H1 (cell line): Measurements from ENCODE around the gene HLF. TPM values are rescaled to one million over a fixed set of nuclear protein-coding genes. Genes with fewer than 3 reads are reported as not detected.

Experiments used
- CTCF ChIA-PET: fragments of 300-600 bp; sonication (Branson Sonifier 250); formaldehyde crosslinking; loops from one replicate; lab custom pipeline; 2021; ENCODE audit not compliant: partially characterized antibody; lab: Charles Lee
- POLR2A ChIA-PET: fragments of 300-600 bp; sonication (Branson Sonifier 250); formaldehyde crosslinking; loops from one replicate; lab custom pipeline; 2021; ENCODE audit warnings: inconsistent platforms; ENCODE audit not compliant: partially characterized antibody; lab: Charles Lee
- DNase-seq, 2 experiments: peaks; one replicate each; pipeline versions ENCODE4 v3.0.0 to v3.0.0-alpha.2; 2010 to 2022; ENCODE audit warnings: low spot score in 2 of 2, low read depth in 1 of 2, mixed read lengths in 1 of 2
- FAIRE-seq: peaks from 2 replicates; lab custom pipeline; 2011; peaks lifted over from hg19 to GRCh38; lab: Jason Lieb, UNC
- H2AFZ ChIP-seq: 2 replicates; pipeline ENCODE4 v1.8.1; 2012; ENCODE audit warnings: low read length, inconsistent platforms
- H2AK5ac ChIP-seq: 2 replicates; pipeline ENCODE4 v1.6.1; 2013; ENCODE audit warnings: low read depth, low read length
- H2BK120ac ChIP-seq: replicated peaks from 2 replicates; pipeline ENCODE3; 2013; ENCODE audit warnings: low read depth, low read length, inconsistent platforms
- H2BK12ac ChIP-seq: 2 replicates; pipeline ENCODE4 v1.6.1; 2013; ENCODE audit warnings: low read depth, low read length
- H2BK15ac ChIP-seq: 2 replicates; pipeline ENCODE4 v1.6.1; 2013; ENCODE audit warnings: low read length
- H2BK20ac ChIP-seq: 2 replicates; pipeline ENCODE4 v1.6.1; 2013; ENCODE audit warnings: low read length
- H2BK5ac ChIP-seq: 2 replicates; pipeline ENCODE4 v1.6.1; 2013; ENCODE audit warnings: low read depth, low read length
- H3K14ac ChIP-seq: 2 replicates; pipeline ENCODE4 v1.6.1; 2013; ENCODE audit warnings: inconsistent platforms; ENCODE audit not compliant: insufficient read length
- H3K18ac ChIP-seq: 2 replicates; pipeline ENCODE4 v1.6.1; 2013; ENCODE audit warnings: low read length; ENCODE audit errors: extremely low read depth
- H3K23ac ChIP-seq: 2 replicates; pipeline ENCODE4 v1.6.1; 2013; ENCODE audit warnings: inconsistent platforms; ENCODE audit not compliant: insufficient read length
- H3K23me2 ChIP-seq: 2 replicates; pipeline ENCODE4 v1.6.1; 2013; ENCODE audit warnings: low read depth, low read length
- H3K27ac ChIP-seq: 2 replicates; pipeline ENCODE4 v1.6.1; 2011; ENCODE audit warnings: low read depth, low read length, inconsistent platforms
- H3K27me3 ChIP-seq, 4 experiments: replicated peaks in 1 of 4; 1 replicate in 1 of 4; 2 replicates in 3 of 4; pipeline versions ENCODE4 v1.6.1 to v1.8.1; 2011 to 2013; ENCODE audit warnings: low read length in 3 of 4, mild to moderate bottlenecking in 3 of 4, inconsistent platforms in 2 of 4, mixed read lengths in 2 of 4, moderate library complexity in 1 of 4; ENCODE audit not compliant: control insufficient read depth in 3 of 4, insufficient read depth in 3 of 4; ENCODE audit errors: extremely low read depth in 1 of 4
- H3K36me3 ChIP-seq, 4 experiments: 2 replicates each; pipeline versions ENCODE4 v1.6.1 to v1.8.1; 2011 to 2013; ENCODE audit warnings: mild to moderate bottlenecking in 4 of 4, low read length in 3 of 4, moderate library complexity in 2 of 4, control low read depth in 1 of 4, inconsistent platforms in 1 of 4; ENCODE audit not compliant: insufficient read depth in 4 of 4, control insufficient read depth in 2 of 4
- H3K4ac ChIP-seq: replicated peaks from 2 replicates; pipeline ENCODE3; 2013; ENCODE audit warnings: low read length, low read depth, mixed read lengths, inconsistent platforms; ENCODE audit not compliant: insufficient read length
- H3K4me1 ChIP-seq, 4 experiments: replicated peaks in 1 of 4; 1 replicate in 1 of 4; 2 replicates in 3 of 4; pipeline versions ENCODE4 v1.6.1 to v1.8.1; 2011 to 2013; ENCODE audit warnings: low read length in 3 of 4, inconsistent platforms in 2 of 4, mixed read lengths in 1 of 4; ENCODE audit not compliant: insufficient read depth in 4 of 4, control insufficient read depth in 3 of 4
- H3K4me2 ChIP-seq, 2 experiments: 2 replicates each; pipeline versions ENCODE4 v1.6.1 to v1.8.1; 2011 to 2013; ENCODE audit warnings: low read depth in 2 of 2, low read length in 2 of 2, control low read depth in 1 of 2, inconsistent platforms in 1 of 2, mild to moderate bottlenecking in 1 of 2; ENCODE audit not compliant: insufficient read depth in 1 of 2
- H3K4me3 ChIP-seq, 4 experiments: fragments of 200-600, 300-600 bp in 1 of 4; sonication (generic), shearing (Covaris generic), sonication (Bioruptor Twin) in 1 of 4; 2 replicates each; pipeline versions ENCODE4 v1.5.1 to v1.8.1; 2011 to 2016; ENCODE audit warnings: low read length in 4 of 4, low read depth in 3 of 4, control low read depth in 2 of 4, inconsistent platforms in 2 of 4, mild to moderate bottlenecking in 2 of 4, mixed read lengths in 1 of 4, moderate library complexity in 1 of 4; ENCODE audit not compliant: insufficient read depth in 2 of 4; ENCODE audit errors: extremely low read depth in 1 of 4
- H3K56ac ChIP-seq: replicated peaks from 2 replicates; pipeline ENCODE3; 2013; ENCODE audit warnings: low read depth, mild to moderate bottlenecking, mixed read lengths, low read length, inconsistent platforms; ENCODE audit not compliant: insufficient read length
- H3K79me1 ChIP-seq: 2 replicates; pipeline ENCODE4 v1.6.1; 2013; ENCODE audit warnings: low read depth, low read length, control low read depth
- H3K79me2 ChIP-seq, 2 experiments: 2 replicates each; pipeline versions ENCODE4 v1.6.1 to v1.8.1; 2012 to 2013; ENCODE audit warnings: low read length in 2 of 2, mild to moderate bottlenecking in 2 of 2, inconsistent platforms in 1 of 2; ENCODE audit not compliant: insufficient read depth in 2 of 2, control insufficient read depth in 1 of 2
- H3K9ac ChIP-seq, 4 experiments: replicated peaks in 1 of 4; 1 replicate in 1 of 4; 2 replicates in 3 of 4; pipeline versions ENCODE4 v1.6.1 to v1.8.1; 2011 to 2013; ENCODE audit warnings: low read depth in 3 of 4, low read length in 3 of 4, control low read depth in 2 of 4, mild to moderate bottlenecking in 2 of 4, moderate library complexity in 2 of 4, inconsistent platforms in 1 of 4; ENCODE audit errors: extremely low read depth in 1 of 4
- H3K9me3 ChIP-seq, 2 experiments: 2 replicates each; pipeline versions ENCODE4 v1.6.1 to v1.8.1; 2012 to 2013; ENCODE audit warnings: mild to moderate bottlenecking in 2 of 2, moderate library complexity in 2 of 2, control low read depth in 1 of 2, inconsistent platforms in 1 of 2, low read depth in 1 of 2, low read length in 1 of 2, mixed read lengths in 1 of 2; ENCODE audit not compliant: insufficient read depth in 2 of 2
- H4K20me1 ChIP-seq, 2 experiments: replicated peaks in 1 of 2; 2 replicates each; pipeline versions ENCODE3 to v1.8.1; 2011 to 2013; ENCODE audit warnings: inconsistent platforms in 2 of 2, low read length in 2 of 2, mild to moderate bottlenecking in 1 of 2; ENCODE audit not compliant: insufficient read depth in 2 of 2, control insufficient read depth in 1 of 2
- H4K5ac ChIP-seq: 2 replicates; pipeline ENCODE4 v1.6.1; 2013; ENCODE audit warnings: low read length, low read depth, mixed read lengths, inconsistent platforms; ENCODE audit not compliant: insufficient read length
- H4K8ac ChIP-seq: 2 replicates; pipeline ENCODE4 v1.8.0; 2013; ENCODE audit warnings: mild to moderate bottlenecking, moderate library complexity, low read length, inconsistent platforms; ENCODE audit not compliant: insufficient read depth; ENCODE audit errors: extremely low read depth
- H4K91ac ChIP-seq: replicated peaks from 2 replicates; pipeline ENCODE3; 2013; ENCODE audit warnings: low read length, mixed read lengths, inconsistent platforms; ENCODE audit not compliant: insufficient read length
- BACH1 ChIP-seq: IDR thresholded peaks from 2 replicates; pipeline ENCODE4 v1.6.1; 2012; ENCODE audit warnings: low read length, improper control_type of control experiment
- EP300 ChIP-seq, 2 experiments: IDR thresholded peaks; 1 replicate in 1 of 2; 2 replicates in 1 of 2; pipeline ENCODE4 v1.6.1; 2011 to 2012; ENCODE audit warnings: low read depth in 2 of 2, low read length in 2 of 2, mild to moderate bottlenecking in 2 of 2, borderline replicate concordance in 1 of 2, inconsistent platforms in 1 of 2, moderate library complexity in 1 of 2
- HDAC6 ChIP-seq: IDR thresholded peaks from one replicate; pipeline ENCODE4 v1.7.1; 2012; ENCODE audit warnings: low read depth, mild to moderate bottlenecking, inconsistent platforms, low read length, moderate library complexity
- JUN ChIP-seq: IDR thresholded peaks from 2 replicates; pipeline ENCODE4 v1.6.1; 2011; ENCODE audit warnings: low read depth, mild to moderate bottlenecking, improper control_type of control experiment, low read length
- PHF8 ChIP-seq: fragments of 200-600 bp; sonication (generic); conservative IDR thresholded peaks from 2 replicates; pipeline ENCODE4 v1.7.1; 2012; ENCODE audit warnings: low read depth, mild to moderate bottlenecking, inconsistent platforms, low read length, moderate library complexity
- POLR2AphosphoS5 ChIP-seq: IDR thresholded peaks from 2 replicates; pipeline ENCODE4 v1.6.1; 2011; ENCODE audit warnings: low read depth, low read length
- RBBP5 ChIP-seq: IDR thresholded peaks from 2 replicates; pipeline ENCODE4 v1.7.1; 2012; ENCODE audit warnings: low read depth, mild to moderate bottlenecking, inconsistent platforms, low read length, moderate library complexity, borderline replicate concordance
- SIN3A ChIP-seq, 2 experiments: IDR thresholded peaks in 1 of 2; conservative IDR thresholded peaks in 1 of 2; 2 replicates each; pipeline ENCODE4 v1.6.1; 2011 to 2012; ENCODE audit warnings: low read length in 2 of 2, improper control_type of control experiment in 1 of 2, low read depth in 1 of 2, mild to moderate bottlenecking in 1 of 2
- SP1 ChIP-seq: IDR thresholded peaks from 2 replicates; pipeline ENCODE4 v1.6.1; 2011; ENCODE audit warnings: low read depth, low read length
- SP2 ChIP-seq: IDR thresholded peaks from 2 replicates; pipeline ENCODE4 v1.6.1; 2012; ENCODE audit warnings: mild to moderate bottlenecking, low read length, inconsistent platforms
- TAF7 ChIP-seq: optimal IDR thresholded peaks from 2 replicates; pipeline ENCODE3; 2011; ENCODE audit warnings: low read depth, mild to moderate bottlenecking, inconsistent platforms, low read length, moderate library complexity, borderline replicate concordance
- TBP ChIP-seq: IDR thresholded peaks from 2 replicates; pipeline ENCODE4 v1.6.1; 2011; ENCODE audit warnings: low read depth, low read length, improper control_type of control experiment
- WGBS, 2 experiments: shearing (Covaris generic) in 1 of 2; methylation state at CpG; one replicate each; pipeline versions ENCODE4 v1.1.6 to v1.1.7; 2013 to 2015; ENCODE audit warnings: low lambda C conversion rate in 2 of 2, mixed read lengths in 2 of 2, inconsistent platforms in 1 of 2, low coverage in 1 of 2, missing lambda C conversion rate in 1 of 2; ENCODE audit not compliant: insufficient replicate concordance in 2 of 2, insufficient coverage in 1 of 2, insufficient read length in 1 of 2; ENCODE audit errors: extremely low coverage in 1 of 2, missing lambda C conversion rate in 1 of 2; 5-methylcytosine and 5-hydroxymethylcytosine counted together
- polyA plus RNA-seq, 7 experiments: library from polyadenylated mRNA; depleted of rRNA in 3 of 7; stranded (reverse) in 5 of 7; unstranded in 2 of 7; fragments of >200 nt in 5 of 7; fragments of 200-250 nt in 2 of 7; gene quantifications; 1 replicate in 5 of 7; 2 replicates in 1 of 7; 4 replicates in 1 of 7; pipeline versions ENCODE4 v1.2.1 to v1.2.3, GENCODE V29; 2011 to 2013; ENCODE audit warnings: missing spikeins in 2 of 7, mixed read lengths in 2 of 7
- total RNA-seq: library from RNA; stranded (reverse); fragmentation: NEBNext Ultra II Directional; extraction: Animal tissue kit (Norgen Biotek cat#: 25700); gene quantifications from 2 replicates; pipeline ENCODE4 v1.2.1, GENCODE V29; 2021
- TF ChIP-seq, protein P1 (sequence below): IDR thresholded peaks from 2 replicates; pipeline ENCODE4 v1.6.1; 2012; ENCODE audit warnings: inconsistent platforms

Gene HLF
- total and polyA plus RNA-seq, 2 of the 8 experiments (the other 6 are each of a cell fraction or from before 2014, with no cell fraction given), result 0.39 to 0.60 TPM

DNA sequence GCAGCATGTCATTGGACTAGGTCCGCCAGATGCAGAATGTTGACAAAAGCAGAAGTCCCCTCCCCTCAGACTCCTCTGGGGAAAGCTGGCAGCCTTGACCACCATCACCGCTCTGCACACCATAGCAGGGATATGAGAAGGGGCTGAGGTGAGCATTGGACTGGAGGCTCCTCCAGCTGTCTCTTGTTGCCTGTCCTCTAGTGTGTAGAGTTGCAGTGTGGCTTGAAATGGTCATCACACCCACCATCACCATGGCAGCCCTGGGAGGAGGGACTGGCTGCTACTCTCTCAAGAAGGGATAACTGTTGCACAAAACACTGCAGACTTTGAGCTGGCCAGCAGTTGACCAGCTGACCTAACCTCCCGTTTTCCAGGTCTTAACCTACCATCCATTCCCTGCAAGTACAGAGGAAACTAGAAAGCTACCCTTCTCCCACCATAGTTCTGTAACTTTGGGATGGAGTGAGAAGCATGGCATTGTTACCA, 38.3 kb downstream of the HLF start:
- H3K14ac ChIP-seq, result no peak overlapping the region
- H2AFZ ChIP-seq, result no peak overlapping the region
- H3K27me3 ChIP-seq, result no peaks in the 10 kb centered on the region
- H3K9ac ChIP-seq, result no peak overlapping the region
- no peaks in the 10 kb centered on the region for H3K23me2 ChIP-seq
- no peak overlapping the region for H2BK20ac ChIP-seq
- H3K18ac ChIP-seq, result no peak overlapping the region
- H3K9me3 ChIP-seq, result no peaks in the 10 kb centered on the region
- H3K27ac ChIP-seq, result no peak overlapping the region
- H4K20me1 ChIP-seq, result no peaks in the 10 kb centered on the region
- no peak overlapping the region for H3K4ac ChIP-seq
- no peak overlapping the region for H3K4me3 ChIP-seq
- H2AK5ac ChIP-seq, result no peak overlapping the region
- no peak overlapping the region for H4K5ac ChIP-seq
- no peak overlapping the region for H3K56ac ChIP-seq
- no peak overlapping the region for H4K91ac ChIP-seq
- H2BK120ac ChIP-seq, result no peak overlapping the region
- H2BK5ac ChIP-seq, result no peak overlapping the region
- DNase-seq (no peak), FAIRE-seq (no peak)
- no peak for TF ChIP-seq TBP
- no peak for TF ChIP-seq EP300 (IDR thresholded peaks at IDR 0.05; ENCODE audit: borderline replicate concordance in 1 of 2, low read depth in 2 of 2, low read length in 2 of 2)
- TF ChIP-seq TAF7, result no peak
- TF ChIP-seq RBBP5, result no peak
- TF ChIP-seq BACH1, result no peak
- no peak for TF ChIP-seq SIN3A (conservative IDR thresholded peaks at IDR 0.05 in 1 of 2, IDR thresholded peaks at IDR 0.05 in 1 of 2; ENCODE audit: low read depth in 1 of 2, low read length in 2 of 2)
- TF ChIP-seq, protein P1, sequence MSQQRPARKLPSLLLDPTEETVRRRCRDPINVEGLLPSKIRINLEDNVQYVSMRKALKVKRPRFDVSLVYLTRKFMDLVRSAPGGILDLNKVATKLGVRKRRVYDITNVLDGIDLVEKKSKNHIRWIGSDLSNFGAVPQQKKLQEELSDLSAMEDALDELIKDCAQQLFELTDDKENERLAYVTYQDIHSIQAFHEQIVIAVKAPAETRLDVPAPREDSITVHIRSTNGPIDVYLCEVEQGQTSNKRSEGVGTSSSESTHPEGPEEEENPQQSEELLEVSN, result no peak
- no peak for TF ChIP-seq POLR2AphosphoS5
- TF ChIP-seq HDAC6, result no peak
- TF ChIP-seq SP1, result no peak
- TF ChIP-seq JUN, result no peak
- TF ChIP-seq SP2, result no peak
- TF ChIP-seq PHF8, result no peak
- H2BK12ac ChIP-seq, result no peak overlapping the region
- no peak overlapping the region for H2BK15ac ChIP-seq
- no peaks in the 10 kb centered on the region for H3K79me2 ChIP-seq
- no peak overlapping the region for H3K4me2 ChIP-seq
- H3K4me1 ChIP-seq, result peaks cover 0 to 4% (median 2%) of the 10 kb centered on the region in 4 experiments; a peak in 2 of 7 replicates
- 97% methylated on average over 3 of the region's 3 CpGs; no CpG with 5 or more reads in 1 of the 2 experiments for WGBS, 2 experiments
- no peak overlapping the region for H3K23ac ChIP-seq
- H3K36me3 ChIP-seq, result no peaks in the 10 kb centered on the region
- H3K79me1 ChIP-seq, result no peaks in the 10 kb centered on the region
- no peak overlapping the region for H4K8ac ChIP-seq
- POLR2A ChIA-PET, result no interaction called here
- CTCF ChIA-PET, result interaction anchor here (0.7 to 3.0 kb wide), 8 partner anchors 8 to 298 kb away, joined by 3 to 20 read pairs (median 5); no protein-coding TSS in a partner anchor
